Measurements from ENCODE around the gene ASZ1.

ASZ1 gene

DNA sequence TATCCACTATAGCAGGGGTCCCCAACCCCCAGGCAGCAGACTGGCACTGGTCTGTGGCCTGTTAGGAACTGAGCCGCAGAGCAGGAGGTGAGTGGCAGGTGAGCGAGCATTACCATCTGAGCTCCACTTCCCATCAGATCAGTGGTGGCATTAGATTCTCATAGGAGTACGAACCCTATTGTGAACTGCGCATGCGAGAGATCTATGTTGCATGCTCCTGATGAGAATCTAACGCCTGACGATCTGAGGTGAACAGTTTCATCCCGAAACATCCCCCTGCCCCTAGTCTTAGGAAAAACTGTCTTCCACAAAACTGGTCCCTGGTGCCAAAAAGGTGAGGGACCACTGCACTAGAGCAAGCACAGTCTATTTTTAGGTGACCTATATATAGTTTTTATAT lies 23.6 kb downstream of the ASZ1 start:
- Histone ChIP-seq H3K4me1 (ENCODE audit: control insufficient read depth, insufficient read depth, low read length) (no peaks in the 10 kb centered on the region), H3K4me3 (ENCODE audit: insufficient read depth, low read depth, low read length) (no peak overlapping the region), H3K27ac (ENCODE audit: insufficient read depth, low read depth, low read length, poor library complexity, severe bottlenecking) (no peak overlapping the region), H3K36me3 (ENCODE audit: control insufficient read depth, insufficient read depth, low read length) (no peaks in the 10 kb centered on the region), H3K27me3 (ENCODE audit: control insufficient read depth, insufficient read depth, low read length, poor library complexity, severe bottlenecking) (no peaks in the 10 kb centered on the region), H3K9me3 (ENCODE audit: control insufficient read depth, low read length) (no peaks in the 10 kb centered on the region)
- 93 to 96% methylated on average over 8 of the region's 8 CpGs for WGBS, 2 experiments

DNA sequence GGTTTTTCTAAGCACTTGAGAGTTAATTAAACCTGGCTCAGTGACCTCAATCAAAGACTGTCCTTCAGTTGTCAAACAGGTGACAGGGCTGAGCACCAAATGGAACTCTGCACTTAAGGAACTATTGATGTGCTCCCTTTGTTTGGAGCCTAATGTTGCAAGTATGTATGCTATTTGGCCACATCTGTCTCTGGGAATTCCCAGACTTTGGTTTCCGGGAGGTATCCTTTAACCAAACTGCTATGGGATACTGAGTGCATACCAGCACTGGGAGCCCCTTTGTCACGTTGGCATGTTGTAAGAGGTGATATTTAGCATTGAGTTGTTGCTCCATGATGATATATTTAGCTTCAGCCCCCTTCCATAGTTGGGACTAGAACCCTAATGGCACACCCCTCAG lies 25.2 kb downstream of the ASZ1 start:
- Histone ChIP-seq H3K27me3 (ENCODE audit: control insufficient read depth, insufficient read depth, low read length, poor library complexity, severe bottlenecking) (no peaks in the 10 kb centered on the region), H3K36me3 (ENCODE audit: control insufficient read depth, insufficient read depth, low read length) (no peaks in the 10 kb centered on the region), H3K4me1 (ENCODE audit: control insufficient read depth, insufficient read depth, low read length) (no peaks in the 10 kb centered on the region), H3K4me3 (ENCODE audit: insufficient read depth, low read depth, low read length) (no peak overlapping the region), H3K9me3 (ENCODE audit: control insufficient read depth, low read length) (no peaks in the 10 kb centered on the region), H3K27ac (ENCODE audit: insufficient read depth, low read depth, low read length, poor library complexity, severe bottlenecking) (no peak overlapping the region)
- 85 to 88% methylated on average over 2 of the region's 2 CpGs for WGBS, 2 experiments

DNA sequence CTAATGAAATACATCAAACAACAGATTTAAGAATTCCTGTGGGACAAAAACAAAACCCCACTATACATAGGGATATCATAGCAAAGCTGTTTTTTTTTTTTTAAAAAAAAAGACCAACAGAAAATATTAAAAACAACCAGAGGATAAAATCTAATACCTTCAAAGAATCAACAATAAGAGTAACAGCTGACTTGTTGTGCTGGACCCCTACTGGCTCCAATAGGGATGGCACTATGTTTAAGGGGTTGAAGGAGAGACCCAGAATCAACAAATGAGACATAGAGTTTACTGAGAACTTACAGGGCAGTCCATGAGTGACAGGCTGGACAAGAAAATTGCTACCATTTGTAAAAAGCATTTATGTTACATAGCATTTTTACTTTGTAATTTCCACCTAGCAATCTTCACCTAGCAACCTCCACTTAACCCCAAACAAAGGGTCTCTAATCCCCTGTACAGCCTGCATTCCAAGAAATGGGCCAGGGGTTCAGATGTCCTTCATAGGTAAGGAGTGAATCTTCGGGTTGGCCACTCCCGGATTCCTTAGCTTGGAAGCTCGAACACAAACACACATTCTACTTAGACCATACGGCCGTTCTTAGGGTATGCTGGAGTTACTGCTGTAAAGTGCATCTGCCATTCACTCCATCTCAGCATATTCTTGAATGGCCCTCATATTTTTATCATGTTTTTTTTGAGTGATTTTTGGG lies 25.8 kb downstream of the ASZ1 start:
- H3K9me3 ChIP-seq (ENCODE audit: control insufficient read depth, low read length): no peaks in the 10 kb centered on the region
- H3K36me3 ChIP-seq (ENCODE audit: control insufficient read depth, insufficient read depth, low read length): no peaks in the 10 kb centered on the region
- H3K4me3 ChIP-seq (ENCODE audit: insufficient read depth, low read depth, low read length): no peak overlapping the region
- no peaks in the 10 kb centered on the region for H3K27me3 ChIP-seq (ENCODE audit: control insufficient read depth, insufficient read depth, low read length, poor library complexity, severe bottlenecking)
- 94 to 98% methylated on average over 5 of the region's 5 CpGs for WGBS, 2 experiments
- H3K4me1 ChIP-seq (ENCODE audit: control insufficient read depth, insufficient read depth, low read length): no peaks in the 10 kb centered on the region
- no peak overlapping the region for H3K27ac ChIP-seq (ENCODE audit: insufficient read depth, low read depth, low read length, poor library complexity, severe bottlenecking)

DNA sequence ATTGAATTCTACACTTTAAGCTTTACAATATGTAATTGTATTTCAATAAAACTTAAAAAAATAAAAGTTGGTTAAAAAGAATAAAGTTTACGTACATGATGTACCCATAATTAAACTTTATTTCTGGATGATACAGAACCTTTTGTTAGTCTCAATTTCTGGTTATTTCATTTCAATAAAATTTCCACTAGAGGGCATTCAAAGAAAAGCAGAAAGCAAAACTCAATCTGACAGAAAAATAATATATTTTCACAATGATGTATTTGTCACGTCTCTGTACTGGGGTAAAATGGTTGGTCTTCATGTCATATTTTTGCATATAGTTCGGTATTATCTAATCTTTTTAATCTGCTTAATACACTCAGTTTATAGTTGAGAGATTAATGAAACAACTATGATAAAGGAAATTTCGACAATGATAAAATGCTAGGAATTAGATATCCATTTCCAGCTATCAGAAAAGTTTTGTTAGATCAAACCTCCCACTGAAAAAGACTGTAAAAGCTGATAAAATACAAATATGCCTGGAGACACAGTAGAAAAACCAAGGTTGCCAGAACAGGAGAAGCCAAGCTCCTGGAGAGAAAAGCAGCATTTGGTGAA lies 27.4 kb downstream of the ASZ1 start:
- H3K9me3 ChIP-seq (ENCODE audit: control insufficient read depth, low read length): no peaks in the 10 kb centered on the region
- no peaks in the 10 kb centered on the region for H3K4me1 ChIP-seq (ENCODE audit: control insufficient read depth, insufficient read depth, low read length)
- no peaks in the 10 kb centered on the region for H3K27me3 ChIP-seq (ENCODE audit: control insufficient read depth, insufficient read depth, low read length, poor library complexity, severe bottlenecking)
- no peaks in the 10 kb centered on the region for H3K36me3 ChIP-seq (ENCODE audit: control insufficient read depth, insufficient read depth, low read length)
- H3K27ac ChIP-seq (ENCODE audit: insufficient read depth, low read depth, low read length, poor library complexity, severe bottlenecking): no peak overlapping the region
- WGBS, 2 experiments: 90% methylated on average over 2 of the region's 4 CpGs; no CpG with 5 or more reads in 1 of the 2 experiments
- no peak overlapping the region for H3K4me3 ChIP-seq (ENCODE audit: insufficient read depth, low read depth, low read length)

DNA sequence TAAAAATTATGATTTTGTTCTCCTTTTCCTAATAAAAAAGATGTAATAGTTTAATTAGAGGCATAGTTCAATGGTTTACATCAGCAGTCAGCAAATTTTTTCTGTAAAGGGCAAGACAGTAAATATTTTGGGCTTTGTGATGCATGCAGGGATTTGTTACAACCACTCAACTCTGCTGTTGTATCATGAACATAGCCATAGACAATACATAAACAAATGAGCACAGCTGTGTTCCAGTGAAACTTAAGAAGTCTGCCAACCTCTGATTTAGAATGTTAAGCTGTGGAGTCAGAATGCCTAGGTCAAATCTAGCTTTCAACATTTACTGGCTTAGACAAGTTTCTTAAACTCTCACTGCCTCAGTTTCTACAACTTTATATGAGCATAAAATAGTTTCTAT lies 31.6 kb downstream of the ASZ1 start:
- H3K9me3 ChIP-seq (ENCODE audit: control insufficient read depth, low read length): no peaks in the 10 kb centered on the region
- H3K4me3 ChIP-seq (ENCODE audit: insufficient read depth, low read depth, low read length): no peak overlapping the region
- H3K27me3 ChIP-seq (ENCODE audit: control insufficient read depth, insufficient read depth, low read length, poor library complexity, severe bottlenecking): no peaks in the 10 kb centered on the region
- H3K36me3 ChIP-seq (ENCODE audit: control insufficient read depth, insufficient read depth, low read length): no peaks in the 10 kb centered on the region
- H3K27ac ChIP-seq (ENCODE audit: insufficient read depth, low read depth, low read length, poor library complexity, severe bottlenecking): no peak overlapping the region
- H3K4me1 ChIP-seq (ENCODE audit: control insufficient read depth, insufficient read depth, low read length): no peaks in the 10 kb centered on the region

DNA sequence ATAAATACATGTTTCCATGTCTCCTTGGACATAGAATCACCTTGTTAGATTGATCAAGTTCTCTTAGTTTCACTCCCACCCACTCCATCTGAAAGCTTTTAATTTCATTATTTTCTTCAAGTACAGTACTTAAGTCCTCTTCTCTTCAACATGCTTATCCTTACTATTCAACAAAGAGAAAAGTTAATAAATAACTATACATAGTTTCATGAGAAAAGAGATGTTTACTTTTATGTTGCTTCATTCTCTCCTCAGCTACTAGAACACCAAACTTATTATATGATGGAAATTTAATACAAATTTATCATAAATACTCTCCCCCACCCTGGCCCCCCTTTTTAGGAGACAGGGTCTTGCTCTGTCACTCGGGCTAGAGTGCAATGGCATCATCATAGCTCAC lies 33.5 kb downstream of the ASZ1 start:
- WGBS, 2 experiments: 81 to 93% methylated on average over 1 of the region's 1 CpG
- H3K4me1 ChIP-seq (ENCODE audit: control insufficient read depth, insufficient read depth, low read length): no peaks in the 10 kb centered on the region
- no peak overlapping the region for H3K27ac ChIP-seq (ENCODE audit: insufficient read depth, low read depth, low read length, poor library complexity, severe bottlenecking)

DNA sequence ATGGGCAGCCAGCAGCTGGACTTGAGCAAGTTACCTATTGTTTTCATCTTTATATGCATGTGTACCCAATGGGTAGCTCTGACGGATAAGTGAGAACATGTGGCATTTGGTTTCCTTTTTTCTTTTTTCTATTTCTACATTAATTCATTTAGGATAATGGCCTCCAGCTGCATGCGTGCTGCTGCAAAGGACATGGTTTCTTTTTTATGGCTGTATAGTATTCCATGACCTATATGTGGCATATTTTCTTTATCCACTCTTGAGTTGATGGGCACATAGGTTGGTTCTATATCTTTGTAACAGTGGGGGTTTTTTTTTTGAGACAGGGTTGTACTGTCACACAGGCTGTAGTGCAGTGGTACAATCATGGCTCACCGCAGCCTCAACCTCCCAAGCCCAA lies 37.4 kb downstream of the ASZ1 start:
- no peak overlapping the region for H3K27ac ChIP-seq (ENCODE audit: insufficient read depth, low read depth, low read length, poor library complexity, severe bottlenecking)
- H3K9me3 ChIP-seq (ENCODE audit: control insufficient read depth, low read length): no peaks in the 10 kb centered on the region
- no peaks in the 10 kb centered on the region for H3K4me1 ChIP-seq (ENCODE audit: control insufficient read depth, insufficient read depth, low read length)
- H3K4me3 ChIP-seq (ENCODE audit: insufficient read depth, low read depth, low read length): no peak overlapping the region
- H3K36me3 ChIP-seq (ENCODE audit: control insufficient read depth, insufficient read depth, low read length): no peaks in the 10 kb centered on the region
- H3K27me3 ChIP-seq (ENCODE audit: control insufficient read depth, insufficient read depth, low read length, poor library complexity, severe bottlenecking): no peaks in the 10 kb centered on the region
- WGBS, 2 experiments: 88 to 98% methylated on average over 2 to 3 of the region's 3 CpGs

More for the DNA sequence above, 33.5 kb downstream of the ASZ1 start:
- no peaks in the 10 kb centered on the region for H3K36me3 ChIP-seq (ENCODE audit: control insufficient read depth, insufficient read depth, low read length)
- H3K9me3 ChIP-seq (ENCODE audit: control insufficient read depth, low read length): no peaks in the 10 kb centered on the region
- no peaks in the 10 kb centered on the region for H3K27me3 ChIP-seq (ENCODE audit: control insufficient read depth, insufficient read depth, low read length, poor library complexity, severe bottlenecking)
- H3K4me3 ChIP-seq (ENCODE audit: insufficient read depth, low read depth, low read length): no peak overlapping the region

DNA sequence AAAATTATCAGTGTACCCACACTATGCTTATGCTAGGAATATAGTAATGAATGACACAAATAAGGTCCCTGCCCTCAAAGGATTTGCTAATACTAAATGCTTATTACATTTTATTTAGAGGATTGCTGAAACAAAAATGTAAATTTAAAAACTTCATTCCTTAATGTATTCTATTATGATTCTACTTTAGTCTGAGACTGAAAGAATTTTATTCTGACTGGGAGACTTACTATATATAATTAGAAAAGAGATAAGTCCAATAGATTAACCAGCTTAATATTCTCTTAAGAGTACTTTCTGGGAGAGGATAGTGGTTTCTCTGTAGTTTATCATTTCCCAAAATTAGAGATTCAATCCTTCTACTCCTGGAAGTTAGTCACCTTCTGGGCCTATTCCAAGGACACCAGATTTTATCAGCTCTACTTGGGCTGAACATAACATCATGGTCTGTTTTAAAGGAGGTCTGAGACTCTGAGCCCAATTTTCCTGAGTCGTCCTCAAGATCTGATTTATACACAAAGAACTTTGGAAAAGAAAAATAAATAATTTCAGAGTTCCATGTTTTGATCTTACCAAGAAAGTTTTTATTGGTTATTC lies 41.1 kb downstream of the ASZ1 start:
- Histone ChIP-seq H3K27me3 (ENCODE audit: control insufficient read depth, insufficient read depth, low read length, poor library complexity, severe bottlenecking) (no peaks in the 10 kb centered on the region), H3K4me3 (ENCODE audit: insufficient read depth, low read depth, low read length) (no peak overlapping the region), H3K4me1 (ENCODE audit: control insufficient read depth, insufficient read depth, low read length) (no peaks in the 10 kb centered on the region), H3K36me3 (ENCODE audit: control insufficient read depth, insufficient read depth, low read length) (no peaks in the 10 kb centered on the region), H3K27ac (ENCODE audit: insufficient read depth, low read depth, low read length, poor library complexity, severe bottlenecking) (no peak overlapping the region), H3K9me3 (ENCODE audit: control insufficient read depth, low read length) (no peaks in the 10 kb centered on the region)
- 100% methylated on average over 1 of the region's 1 CpG for WGBS, 2 experiments

DNA sequence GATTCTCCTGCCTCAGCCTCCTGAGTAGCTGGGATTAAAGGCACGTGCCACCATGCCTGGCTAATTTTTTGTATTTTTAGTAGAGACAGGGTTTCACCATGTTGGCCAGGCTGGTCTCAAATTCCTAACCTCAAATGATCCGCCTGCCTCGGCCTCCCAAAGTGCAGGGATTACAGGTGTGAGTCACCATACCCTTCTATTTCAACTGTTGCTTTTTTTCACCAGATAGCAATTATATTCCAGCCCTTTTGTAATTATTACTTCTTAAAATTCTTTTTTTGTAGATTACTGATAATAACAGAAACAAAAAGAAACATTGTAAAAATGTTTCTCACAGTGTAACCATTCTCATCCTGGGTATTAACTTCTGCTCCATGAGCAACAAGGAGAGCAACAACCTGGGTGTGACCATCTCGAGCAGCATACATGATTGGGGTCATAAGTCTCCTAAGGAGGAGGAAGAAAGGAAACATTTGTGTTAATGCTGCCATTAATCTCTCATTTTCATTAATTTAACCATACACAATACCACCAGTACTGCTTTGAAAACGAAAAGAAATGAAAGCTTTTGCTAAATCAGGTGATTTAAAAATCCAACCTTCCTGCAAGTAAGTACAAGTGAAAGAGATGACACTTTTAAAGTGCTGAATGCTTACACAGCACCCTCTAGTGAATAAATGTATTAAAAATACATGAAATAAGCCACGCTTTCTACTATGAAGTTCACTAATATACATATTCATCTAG lies 41.8 kb downstream of the ASZ1 start:
- Histone ChIP-seq H3K4me1 (ENCODE audit: control insufficient read depth, insufficient read depth, low read length) (no peaks in the 10 kb centered on the region), H3K27me3 (ENCODE audit: control insufficient read depth, insufficient read depth, low read length, poor library complexity, severe bottlenecking) (no peaks in the 10 kb centered on the region), H3K36me3 (ENCODE audit: control insufficient read depth, insufficient read depth, low read length) (no peaks in the 10 kb centered on the region), H3K9me3 (ENCODE audit: control insufficient read depth, low read length) (no peaks in the 10 kb centered on the region), H3K27ac (ENCODE audit: insufficient read depth, low read depth, low read length, poor library complexity, severe bottlenecking) (no peak overlapping the region), H3K4me3 (ENCODE audit: insufficient read depth, low read depth, low read length) (no peak overlapping the region)
- 78 to 80% methylated on average over 5 of the region's 6 CpGs for WGBS, 2 experiments

DNA sequence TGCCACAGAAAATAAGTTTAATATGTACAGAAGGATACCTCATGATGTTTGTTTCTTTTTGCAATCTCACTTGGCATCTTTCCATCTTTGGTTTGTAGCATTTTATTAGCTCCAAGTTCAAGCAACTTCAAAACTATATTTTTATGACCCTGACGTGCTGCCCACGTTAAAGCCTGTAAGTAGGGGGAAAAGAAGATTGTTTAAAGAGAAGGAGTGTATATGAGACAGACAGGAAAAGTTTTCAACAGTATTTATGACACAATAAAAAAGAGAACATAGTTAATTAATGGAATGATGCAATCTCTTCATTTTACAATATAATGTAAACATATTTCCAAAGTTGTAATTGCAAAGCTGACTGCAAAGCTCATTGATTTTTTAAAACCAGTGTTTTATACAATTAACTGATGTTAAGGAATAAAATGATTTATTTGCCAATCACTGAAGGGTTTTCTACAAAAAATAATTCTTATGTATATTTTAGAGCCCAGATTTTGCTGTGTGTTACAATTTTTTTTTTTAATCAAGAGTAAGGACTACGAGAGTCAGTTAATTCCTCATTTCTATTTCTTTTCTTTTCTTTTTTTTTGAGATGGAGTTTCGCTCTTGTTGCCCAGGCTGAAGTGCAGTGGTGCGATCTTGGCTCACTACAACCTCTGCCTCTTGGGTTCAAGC lies 42.5 kb downstream of the ASZ1 start:
- H3K4me3 ChIP-seq (ENCODE audit: insufficient read depth, low read depth, low read length): no peak overlapping the region
- H3K36me3 ChIP-seq (ENCODE audit: control insufficient read depth, insufficient read depth, low read length): no peaks in the 10 kb centered on the region
- H3K4me1 ChIP-seq (ENCODE audit: control insufficient read depth, insufficient read depth, low read length): no peaks in the 10 kb centered on the region
- no peaks in the 10 kb centered on the region for H3K9me3 ChIP-seq (ENCODE audit: control insufficient read depth, low read length)
- WGBS, 2 experiments: 86 to 88% methylated on average over 2 to 3 of the region's 5 CpGs
- H3K27ac ChIP-seq (ENCODE audit: insufficient read depth, low read depth, low read length, poor library complexity, severe bottlenecking): no peak overlapping the region
- H3K27me3 ChIP-seq (ENCODE audit: control insufficient read depth, insufficient read depth, low read length, poor library complexity, severe bottlenecking): no peaks in the 10 kb centered on the region
